Glomerular endothelial cell (primary cell): Measurements from ENCODE around the gene P4HA3. TPM values are rescaled to one million over a fixed set of nuclear protein-coding genes. Genes with fewer than 3 reads are reported as not detected.

Source experiments
- DNase-seq: peaks from one replicate; pipeline ENCODE4 v3.0.0-alpha.2; 2011; ENCODE audit warnings: low read depth, low spot score; ENCODE audit errors: extremely low read depth
- total RNA-seq: library from RNA; depleted of rRNA; stranded (reverse); fragments of >200 nt; gene quantifications from 2 replicates; pipeline ENCODE4 v1.2.3, GENCODE V29; 2015

Gene P4HA3
- total RNA-seq, 1 donor from 2014 or later, result 20.2 TPM

DNA sequence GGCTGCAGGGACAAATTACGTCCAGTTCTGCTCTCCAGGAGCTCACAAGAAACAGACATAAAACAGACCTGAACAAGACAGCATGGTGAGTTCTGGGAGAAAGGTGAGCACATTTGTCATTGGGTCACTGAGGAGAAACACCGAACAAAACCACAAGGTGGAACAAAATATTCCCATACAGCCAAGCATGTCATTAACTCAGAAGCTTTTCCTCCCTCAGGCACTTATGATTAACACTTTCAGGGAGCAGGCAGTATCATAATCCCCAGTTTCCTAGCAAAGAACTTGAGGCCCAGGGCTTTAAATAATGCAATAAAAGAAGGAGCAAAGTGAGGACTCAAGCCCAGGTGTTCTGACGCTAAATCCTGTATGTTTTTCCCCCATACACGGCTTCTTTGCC is 43.0 kb downstream of the P4HA3 start:
- no peak for DNase-seq

DNA sequence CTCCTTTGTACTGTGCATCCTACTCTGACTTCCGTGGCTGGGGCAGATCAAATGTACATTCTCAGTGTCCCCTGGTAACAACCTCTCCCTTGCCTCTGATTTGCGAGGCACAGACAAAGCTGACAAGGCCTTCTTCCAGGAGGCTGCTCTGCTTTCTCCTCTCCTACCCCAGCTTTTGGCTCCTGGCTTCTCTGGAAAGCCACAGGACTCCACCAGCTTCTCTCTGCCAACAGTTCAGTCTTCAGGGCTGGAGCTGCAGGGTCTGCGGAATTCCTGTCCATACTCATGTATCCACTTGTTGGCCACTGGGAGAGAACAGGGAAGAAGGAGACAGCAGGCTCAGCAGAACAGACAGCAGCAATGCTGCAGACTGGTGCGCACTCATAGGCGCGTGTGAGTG is 44.4 kb downstream of the P4HA3 start:
- DNase-seq, result no peak

DNA sequence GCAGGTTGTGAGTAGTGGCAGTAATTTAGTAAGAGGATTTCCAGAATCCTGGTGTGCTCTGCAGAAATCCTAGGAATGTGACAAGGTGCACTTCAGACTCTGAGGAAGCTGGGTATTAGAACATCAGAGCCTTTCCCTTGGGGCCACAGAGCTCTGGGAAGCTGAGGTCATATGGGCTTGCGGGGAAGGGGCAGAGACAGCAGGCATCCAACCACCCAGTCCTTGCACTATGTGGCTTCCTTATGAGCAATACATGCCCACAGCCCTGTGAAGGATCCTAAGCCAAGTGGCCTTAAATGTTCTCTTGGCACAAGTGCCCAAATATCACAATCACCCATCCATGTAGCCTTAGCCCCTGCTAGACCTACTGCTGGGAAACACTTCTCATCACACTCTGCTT is 46.2 kb downstream of the P4HA3 start:
- DNase-seq, result no peak

DNA sequence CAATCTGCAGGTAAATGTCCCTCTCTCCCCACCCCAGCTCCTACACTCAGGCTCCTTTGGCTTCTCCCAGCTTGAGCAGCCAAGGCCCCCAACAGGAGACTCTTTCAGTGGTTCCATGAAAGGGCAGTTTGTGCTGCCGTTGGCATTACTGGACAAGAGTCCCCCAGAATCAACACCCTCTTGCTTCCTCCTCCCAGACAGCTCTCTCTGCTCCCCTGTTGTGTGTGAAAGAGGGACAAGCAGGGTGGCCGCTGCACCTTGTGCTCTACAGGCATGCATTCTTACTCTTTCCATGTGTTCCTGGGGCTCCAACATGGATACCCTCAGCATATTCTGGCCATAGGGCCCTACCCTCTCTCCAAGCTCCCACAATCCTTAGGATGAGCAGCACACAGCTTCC is 48.7 kb downstream of the P4HA3 start:
- DNase-seq, result no peak

DNA sequence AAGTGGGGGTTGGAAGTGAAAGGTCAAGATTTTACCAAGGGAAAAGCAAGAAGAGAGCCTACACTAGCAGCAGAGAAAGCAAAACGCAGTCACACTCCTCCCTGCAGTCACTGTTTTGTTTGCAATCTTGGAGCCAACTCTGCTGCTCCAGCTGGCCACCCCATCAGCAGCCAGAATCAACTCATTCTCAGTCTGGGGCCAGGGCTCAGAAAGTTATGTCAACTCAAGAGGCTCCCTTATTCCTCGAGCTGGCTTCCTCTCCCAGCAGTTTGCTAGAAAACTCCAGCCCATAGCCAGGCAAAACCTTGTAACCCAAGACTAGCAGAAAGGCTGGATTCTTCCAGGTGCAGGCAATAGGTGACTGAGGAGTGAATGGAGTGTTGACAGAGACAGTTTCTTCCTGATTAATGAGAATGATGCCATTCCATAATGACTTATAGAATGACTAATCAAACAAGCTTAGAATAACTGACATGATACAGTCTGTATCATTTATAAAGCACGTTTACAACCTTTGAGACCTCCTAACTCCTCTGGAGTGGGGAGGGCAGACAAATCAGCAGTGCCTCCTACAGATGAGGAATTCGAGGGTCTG is 53.4 kb downstream of the P4HA3 start:
- no peak for DNase-seq

DNA sequence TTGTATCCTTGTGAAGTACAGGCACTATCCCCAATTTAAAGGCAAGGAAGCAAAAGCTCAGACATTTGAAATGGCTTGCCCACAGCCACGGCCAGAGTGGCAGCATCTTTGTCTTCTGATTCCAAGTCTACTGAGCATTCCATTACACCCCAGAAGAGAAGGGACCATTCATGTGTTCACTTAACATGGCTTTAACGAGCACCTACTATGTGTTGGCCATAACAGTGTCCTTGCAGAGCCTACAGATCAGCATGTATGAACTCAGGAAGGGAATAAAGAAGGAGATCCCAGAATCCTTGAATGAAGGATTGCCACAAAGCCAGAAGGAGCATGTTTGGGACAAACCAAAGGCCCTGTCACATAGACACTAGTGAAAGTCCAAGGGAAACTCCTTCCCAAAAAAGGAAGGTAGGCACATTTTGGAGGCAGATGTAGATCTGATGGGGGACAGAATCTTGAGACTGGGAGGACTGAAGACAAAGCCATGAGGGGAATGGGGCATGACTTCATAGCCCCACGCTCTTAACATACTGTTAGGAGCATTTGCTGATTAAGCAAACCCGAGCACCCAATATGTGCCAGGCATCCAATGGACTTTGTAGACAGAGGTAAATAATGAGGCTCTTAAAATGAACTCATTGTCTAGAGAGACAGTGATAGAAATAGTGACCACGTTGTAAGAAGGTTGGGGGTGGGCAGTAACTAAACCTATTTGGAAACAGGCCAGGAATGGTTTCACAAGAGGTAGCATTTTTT is 54.9 kb downstream of the P4HA3 start:
- DNase-seq, result no peak

DNA sequence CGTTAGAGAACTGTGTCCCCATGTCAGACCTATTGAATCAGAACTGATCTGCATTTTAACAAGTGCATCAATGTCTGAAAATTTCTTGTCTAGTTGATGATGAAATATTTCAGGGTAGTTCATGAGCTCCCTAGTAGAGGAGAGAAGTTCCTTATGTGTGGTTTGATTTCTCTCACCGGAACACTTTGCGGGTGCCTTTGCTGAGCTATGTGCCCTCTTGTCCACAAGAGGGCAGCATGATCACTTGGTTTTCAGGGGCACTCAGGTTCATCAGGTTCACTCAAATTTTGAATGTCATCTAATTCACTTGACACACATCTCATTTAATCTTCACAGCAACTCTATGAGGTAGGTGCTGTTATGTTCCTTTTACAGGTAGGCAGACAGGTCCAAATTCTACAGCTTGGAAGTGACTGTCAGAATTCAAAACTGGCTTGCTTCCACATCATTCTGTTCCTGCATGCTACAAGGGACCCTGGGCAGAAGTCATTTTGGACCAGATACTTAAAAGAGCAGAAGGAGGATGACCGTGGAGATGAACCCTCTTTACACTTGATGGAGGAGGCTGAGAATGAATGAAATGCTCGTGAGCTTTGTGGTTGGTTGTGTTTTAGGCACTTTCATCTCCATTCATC is 55.6 kb downstream of the P4HA3 start:
- peak; percentile 37 for DNase-seq

DNA sequence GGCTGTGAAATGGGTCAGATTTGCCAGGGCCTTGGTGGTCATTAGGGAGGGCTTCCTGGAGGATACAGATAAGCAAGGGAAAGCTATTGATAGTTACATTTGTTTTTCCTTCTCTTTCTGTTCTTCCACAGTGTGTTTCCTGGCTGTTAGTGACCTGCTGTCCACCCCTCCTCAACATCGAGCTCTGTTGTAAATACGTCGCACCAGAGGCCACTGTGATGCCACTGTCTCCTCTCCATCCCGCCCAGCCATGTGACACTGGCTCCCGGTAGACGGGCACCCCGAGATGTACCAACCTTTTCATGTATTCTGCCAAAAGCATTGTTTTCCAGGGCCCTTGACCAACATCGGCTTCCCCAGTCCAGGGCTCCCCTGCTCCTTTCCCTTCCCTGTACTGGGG is 58.1 kb downstream of the P4HA3 start:
- no peak for DNase-seq

DNA sequence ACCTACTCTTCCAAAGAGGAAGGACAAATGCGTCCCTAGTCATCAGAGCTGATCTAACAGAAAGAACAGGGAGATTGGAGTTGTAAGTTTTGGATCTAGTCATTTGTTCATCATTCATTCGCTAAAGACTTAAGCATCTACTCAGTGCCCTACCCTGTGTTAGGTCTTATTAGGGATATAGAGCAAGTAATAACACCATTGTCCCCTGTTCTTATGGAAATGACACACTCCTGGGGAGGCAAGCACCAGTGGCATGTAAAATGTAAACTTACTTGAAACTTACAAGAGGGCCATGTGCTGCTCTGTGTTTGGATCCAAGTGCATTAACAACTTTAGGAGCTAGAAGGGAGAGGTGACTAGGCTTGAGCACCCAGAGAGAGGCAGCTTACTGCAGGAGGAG is 61.9 kb downstream of the P4HA3 start:
- no peak for DNase-seq

DNA sequence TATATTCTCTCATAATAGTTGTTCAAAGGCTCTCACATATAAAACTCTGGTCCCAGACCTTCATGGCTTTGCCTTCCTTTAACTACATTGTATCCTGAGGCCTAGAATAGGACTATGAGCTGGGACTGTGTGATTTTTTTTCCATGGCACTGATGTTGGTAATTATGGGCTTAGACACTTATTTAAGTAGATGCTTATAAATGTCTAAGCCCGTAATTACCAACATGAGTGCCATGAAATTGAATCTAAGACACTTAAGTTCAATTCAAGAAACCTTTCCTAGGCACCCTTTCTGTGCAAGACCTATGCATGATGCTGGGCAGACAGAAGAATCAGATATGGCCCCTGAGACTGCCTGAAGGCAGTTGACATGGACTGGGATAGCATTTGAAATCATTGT is 63.0 kb downstream of the P4HA3 start:
- DNase-seq, result no peak

DNA sequence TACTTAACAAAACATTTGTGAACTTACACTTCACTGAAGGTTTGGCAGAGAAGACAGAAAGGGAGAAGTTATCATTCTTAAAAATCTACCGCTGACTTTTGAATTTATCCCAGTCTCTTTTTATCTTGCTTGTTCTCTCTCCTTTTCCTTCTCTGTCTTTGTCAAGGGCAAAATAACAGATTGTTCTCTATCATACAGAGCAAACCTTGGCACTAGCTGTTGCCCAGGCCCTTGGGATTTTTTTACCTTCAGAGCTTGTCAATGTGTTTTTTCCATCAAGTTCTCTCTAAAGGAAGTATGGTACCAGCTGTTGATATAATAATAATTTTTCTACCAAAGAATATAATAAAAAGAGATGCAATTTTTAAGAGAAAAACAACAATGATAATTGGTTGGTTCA is 73.2 kb downstream of the P4HA3 start:
- DNase-seq, result no peak

DNA sequence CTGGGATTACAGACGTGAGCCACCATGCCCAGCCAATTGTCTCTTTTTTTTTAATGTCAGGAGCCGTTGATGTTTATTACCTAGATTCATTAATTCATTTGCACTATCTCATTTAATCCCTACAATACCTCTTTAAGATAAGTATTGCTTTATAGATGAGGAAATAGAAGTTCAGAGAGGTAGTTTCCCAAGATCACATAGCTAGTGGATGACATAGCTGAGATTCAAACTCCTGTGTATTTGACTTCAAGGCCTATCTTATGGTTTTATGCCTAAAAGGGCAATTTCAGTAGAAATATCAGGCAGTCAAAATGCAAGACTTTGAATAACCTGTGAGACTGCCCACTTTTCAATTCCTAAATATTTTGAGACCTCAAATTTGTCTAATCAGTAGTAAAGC is 73.9 kb downstream of the P4HA3 start:
- DNase-seq, result no peak

DNA sequence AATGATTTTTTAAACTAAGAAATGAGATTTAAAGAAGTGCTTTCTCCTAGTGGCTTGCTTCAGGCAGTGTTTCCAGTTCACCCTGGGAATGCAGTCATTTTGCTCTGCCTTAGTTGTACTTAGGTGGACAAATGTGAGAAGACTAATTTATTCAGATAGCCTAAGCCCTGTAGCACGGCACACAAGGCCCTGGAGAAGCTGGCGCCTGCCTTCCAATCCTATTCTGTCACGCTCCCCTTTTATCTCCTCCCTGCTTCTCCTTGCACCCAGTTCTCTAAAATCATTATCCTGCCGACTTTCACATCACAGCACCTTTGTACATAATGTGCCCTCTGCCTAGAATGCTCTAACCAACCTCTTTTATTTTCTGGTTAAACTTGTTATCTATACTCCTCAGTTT is 76.3 kb downstream of the P4HA3 start:
- no peak for DNase-seq

DNA sequence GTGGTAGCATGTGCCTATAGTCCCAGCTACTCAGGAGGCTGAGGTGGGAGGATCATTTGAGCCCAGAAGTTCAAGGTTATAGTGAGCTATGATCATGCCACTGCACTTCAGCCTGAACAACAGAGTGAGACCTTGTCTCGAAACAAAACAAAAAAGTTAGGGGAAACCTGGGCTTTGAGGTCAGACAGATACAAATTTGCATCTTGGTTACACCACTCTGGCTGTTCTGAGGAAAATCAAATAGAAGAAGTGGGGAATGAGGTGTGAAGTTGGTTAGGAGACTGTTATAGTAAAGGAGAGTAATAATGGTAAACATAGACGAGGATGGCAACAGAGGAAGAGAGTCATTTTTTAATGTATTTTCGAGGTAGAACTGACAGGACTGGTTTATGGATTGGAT is 77.8 kb downstream of the P4HA3 start:
- no peak for DNase-seq

DNA sequence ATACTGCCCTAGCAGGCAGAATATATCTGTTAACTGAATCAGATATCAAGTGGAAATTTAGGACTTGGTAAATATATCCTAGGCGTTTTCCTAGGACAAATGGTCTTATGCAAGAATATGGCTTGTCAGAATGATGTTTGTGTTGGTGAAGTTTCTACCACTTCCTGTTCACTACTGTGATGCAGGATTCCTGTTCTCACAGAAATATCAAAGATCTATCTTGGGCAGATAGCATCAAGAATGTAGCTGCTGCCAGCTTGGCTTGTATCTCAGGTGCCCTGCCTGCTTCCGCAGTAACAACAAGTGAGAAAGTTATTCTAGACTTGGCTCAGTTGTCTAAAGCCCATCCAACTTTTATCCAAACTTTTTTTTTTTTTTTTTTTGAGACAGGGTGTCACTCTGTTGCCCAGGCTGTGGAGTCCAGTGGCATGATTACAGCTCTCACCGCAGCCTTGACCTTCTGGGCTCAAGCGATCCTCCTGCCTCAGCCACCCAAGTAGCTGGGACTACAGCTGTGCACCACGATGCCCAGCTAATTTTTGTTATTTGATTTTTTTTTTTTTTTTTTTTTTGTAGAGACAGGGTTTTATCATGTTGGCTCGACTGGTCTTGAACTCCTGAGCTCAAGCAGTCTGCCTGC is 79.0 kb downstream of the P4HA3 start:
- DNase-seq, result no peak

DNA sequence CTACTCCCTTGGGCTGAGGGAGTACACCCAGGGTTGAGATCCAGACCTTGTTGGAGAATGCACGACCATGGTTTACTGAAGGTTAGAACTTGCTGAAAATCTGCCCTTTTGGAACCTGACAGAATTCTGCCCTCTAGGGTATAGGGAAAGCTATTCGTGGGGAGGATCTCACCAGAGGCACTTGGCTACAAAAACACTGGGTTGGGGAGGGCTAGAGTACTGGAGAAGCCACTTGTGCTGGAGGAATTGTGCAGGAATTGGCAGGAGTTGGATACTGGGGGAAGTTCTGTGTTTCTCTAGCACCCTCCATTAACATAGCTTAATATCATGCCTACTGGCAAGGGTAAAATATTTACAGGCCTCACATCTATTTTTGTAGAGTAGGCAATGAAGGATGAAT is 84.5 kb downstream of the P4HA3 start:
- DNase-seq, result no peak

DNA sequence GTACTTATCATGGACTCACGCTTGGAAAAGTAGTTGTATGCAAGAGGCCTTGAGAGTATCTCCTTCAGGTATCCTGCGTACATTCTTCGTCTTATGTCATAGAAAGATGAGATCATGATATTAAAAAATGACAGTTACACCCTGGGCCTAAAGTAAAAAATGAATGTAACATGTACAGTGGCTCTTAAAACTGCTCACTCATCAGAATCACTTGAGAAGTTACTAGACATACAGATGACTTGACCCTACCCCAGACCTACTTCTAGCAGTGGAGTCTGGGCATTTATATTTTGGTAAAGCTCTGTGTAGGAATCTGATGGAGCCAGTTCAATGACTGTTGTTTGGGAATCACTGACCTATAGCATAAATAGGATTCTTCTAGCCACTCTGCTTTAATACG is 85.9 kb downstream of the P4HA3 start:
- DNase-seq, result no peak

DNA sequence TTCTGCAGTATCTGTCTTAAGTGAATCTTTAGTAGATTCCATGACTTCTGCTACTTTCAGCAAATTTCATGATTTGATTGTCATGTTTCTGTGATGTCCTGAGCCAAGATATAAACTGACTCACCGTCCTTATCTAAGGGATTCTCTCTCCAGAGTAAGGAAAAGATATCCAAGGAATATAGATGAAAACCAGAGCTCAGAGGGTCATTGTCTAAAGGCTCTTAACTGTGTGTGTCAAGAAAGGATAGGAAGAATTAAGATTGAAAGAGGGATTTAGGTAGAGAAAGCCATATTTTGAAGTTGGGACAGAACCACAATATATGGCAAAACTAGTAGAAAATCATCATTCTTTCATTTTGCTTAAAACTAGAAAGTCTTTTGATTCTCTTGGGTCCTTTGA is 89.6 kb downstream of the P4HA3 start:
- DNase-seq, result no peak

DNA sequence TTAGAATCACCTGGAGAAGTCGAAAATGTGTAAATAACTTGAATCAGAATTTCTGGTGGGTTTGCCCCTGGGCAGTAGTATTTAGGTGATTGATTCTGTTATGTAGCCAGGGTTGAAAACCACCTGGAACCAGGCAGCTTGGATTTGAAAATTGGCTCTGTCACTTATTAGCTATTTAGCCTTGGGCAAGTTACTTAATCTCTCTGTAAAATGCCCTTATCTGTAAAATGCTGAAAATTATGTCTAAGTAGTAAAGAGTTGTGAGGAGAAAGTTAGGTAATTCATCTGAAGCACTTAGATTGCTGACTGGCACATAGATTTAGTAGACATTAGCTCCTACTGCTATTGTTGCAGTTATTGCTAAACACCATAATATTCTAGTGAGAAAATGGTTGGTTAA is 91.1 kb downstream of the P4HA3 start:
- no peak for DNase-seq
